GM18526 (cell line): ENCODE results near the gene BEGAIN.

ENCODE experiments used
- POLR2A ChIP-seq: IDR thresholded peaks from 3 replicates; pipeline ENCODE4 v1.6.1; 2011; ENCODE audit not compliant: insufficient read length; ENCODE audit errors: extremely low read depth

Gene BEGAIN

DNA sequence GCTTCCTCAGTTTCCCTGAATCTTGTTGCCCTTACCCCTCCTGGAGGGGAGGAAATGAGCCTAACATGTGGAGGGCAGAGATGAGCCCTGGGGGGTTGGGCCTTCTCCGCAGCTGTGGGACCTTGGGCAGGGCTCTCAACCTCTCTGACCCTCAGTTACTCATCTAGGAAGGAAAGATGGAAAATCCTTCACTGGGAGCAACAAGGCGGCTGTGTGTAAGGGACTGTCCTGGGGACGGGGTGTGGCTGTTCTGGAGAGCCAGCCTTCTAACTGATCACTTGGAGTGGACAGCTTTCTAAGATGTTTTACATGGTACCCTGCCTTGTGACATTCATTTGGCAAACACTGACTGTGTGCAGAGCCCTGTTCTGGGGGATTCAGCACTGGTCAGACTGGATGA is 14.7 kb downstream of the BEGAIN start:
- TF ChIP-seq POLR2A = no peak

DNA sequence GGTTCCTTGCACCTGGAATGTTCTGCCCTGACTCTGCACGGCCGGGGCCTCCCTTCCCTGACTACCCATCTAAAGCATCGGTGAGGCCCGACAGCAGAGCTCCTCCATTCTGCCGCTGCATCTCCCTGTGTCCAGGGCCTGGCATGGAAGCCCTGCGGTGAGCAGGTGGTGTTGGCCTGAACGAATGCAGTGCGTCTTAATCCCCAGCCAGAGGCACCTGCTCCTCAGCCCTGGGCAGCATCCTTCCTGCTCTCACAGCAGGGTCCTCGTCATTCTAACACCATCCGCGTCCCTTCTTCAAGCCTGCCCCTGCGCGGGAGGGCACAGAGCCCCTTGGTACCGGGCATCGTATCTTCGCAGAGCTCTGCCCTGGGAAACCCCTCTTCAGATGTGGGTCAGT is 15.4 kb downstream of the BEGAIN start:
- no peak for TF ChIP-seq POLR2A

DNA sequence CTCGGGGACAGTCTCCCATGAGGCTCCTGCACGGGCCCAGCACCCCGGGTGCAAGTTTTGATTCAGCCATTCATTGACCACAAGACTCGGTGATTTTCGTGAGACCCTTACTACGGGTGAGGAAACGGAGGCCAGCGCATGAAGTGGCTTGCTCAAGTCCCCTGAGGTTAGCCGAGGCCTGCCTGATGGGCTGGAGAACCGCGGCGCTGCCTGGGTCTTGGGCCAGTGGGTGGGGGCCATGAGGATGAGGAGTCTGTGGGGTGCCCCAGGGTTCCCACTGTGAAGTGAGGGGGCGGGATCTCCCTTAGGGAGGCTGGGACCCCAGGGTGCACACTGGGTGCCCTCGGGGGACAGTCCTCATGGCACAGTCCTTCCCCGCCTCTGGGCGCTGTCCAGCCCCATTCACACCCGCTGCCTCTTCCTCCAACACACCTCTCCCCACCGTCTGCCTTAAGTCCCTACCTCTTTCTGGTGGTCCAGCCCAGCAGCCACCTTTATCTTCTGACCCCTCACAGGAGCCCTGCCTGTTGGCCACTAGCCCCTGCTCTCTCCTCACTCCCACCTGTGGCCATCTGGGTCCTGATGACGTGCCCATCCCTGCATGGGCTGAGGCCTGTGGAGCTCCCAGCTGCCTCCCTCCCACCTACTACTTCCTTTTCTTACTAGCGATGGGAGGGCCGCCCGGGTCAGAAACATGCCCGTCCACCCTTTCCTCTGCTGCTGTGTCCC is 16.3 kb downstream of the BEGAIN start:
- no peak for TF ChIP-seq POLR2A

DNA sequence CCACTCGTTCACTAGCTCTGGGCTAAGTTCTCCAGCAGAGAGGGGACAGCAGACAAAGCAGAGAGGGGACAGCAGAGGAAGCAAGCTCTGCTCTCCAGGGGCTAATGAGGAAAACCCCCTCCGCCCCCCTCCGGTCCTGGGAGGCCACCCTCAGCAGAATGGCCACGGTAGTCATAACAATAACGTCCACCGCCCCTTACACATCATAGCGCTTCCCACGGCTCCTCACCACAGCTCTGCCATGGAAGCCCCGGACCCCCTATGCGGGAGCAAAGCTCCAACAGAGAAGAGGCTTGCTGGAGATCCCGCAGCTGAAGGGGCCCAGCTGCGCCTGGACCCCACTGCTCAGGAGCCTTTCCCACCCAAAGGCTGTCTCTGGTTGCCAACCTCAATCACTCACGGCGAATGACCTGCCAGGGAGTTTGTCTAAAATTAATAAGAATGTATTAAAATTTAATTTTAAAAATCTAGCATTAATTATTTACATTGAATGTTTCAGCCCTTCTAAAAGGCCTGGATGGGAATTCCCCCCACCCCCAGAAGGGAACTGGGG is 17.4 kb downstream of the BEGAIN start:
- TF ChIP-seq POLR2A = no peak

DNA sequence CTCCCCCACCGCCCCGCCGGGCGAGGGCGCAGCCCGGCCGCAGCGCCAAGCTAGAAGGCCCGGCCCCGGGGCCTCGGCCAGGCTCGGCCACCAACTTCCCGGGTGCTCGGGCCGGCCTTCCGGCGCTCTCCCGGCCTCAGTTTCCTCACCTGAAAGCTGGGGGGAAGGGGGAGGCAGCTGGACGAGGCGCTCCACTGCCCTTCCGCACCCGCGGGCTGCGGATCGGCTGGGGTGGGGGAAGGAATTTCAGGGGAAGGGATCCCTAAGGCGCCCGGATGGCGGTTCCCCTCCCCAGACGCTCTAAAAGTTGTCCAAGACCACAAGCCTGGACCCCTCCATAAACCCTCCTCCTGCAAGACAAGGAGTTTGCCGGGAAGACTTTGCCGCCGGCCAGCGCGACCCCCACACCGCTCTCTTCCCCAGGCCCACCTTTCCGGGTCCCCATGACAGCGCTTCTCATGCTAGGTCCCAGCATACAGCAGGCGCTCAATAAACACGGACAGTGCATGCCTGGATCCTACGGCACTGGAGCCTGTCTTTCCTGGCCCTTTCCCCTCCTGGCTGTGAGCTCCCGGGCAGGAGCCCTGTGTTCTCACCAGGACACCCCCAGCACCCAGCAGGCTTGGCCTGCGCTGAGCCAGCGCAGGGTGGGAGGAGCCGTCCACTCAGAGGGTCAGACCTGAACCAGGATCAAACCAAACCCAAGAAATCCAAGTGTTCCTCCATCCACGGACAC is 18.1 kb downstream of the BEGAIN start:
- no peak for TF ChIP-seq POLR2A

DNA sequence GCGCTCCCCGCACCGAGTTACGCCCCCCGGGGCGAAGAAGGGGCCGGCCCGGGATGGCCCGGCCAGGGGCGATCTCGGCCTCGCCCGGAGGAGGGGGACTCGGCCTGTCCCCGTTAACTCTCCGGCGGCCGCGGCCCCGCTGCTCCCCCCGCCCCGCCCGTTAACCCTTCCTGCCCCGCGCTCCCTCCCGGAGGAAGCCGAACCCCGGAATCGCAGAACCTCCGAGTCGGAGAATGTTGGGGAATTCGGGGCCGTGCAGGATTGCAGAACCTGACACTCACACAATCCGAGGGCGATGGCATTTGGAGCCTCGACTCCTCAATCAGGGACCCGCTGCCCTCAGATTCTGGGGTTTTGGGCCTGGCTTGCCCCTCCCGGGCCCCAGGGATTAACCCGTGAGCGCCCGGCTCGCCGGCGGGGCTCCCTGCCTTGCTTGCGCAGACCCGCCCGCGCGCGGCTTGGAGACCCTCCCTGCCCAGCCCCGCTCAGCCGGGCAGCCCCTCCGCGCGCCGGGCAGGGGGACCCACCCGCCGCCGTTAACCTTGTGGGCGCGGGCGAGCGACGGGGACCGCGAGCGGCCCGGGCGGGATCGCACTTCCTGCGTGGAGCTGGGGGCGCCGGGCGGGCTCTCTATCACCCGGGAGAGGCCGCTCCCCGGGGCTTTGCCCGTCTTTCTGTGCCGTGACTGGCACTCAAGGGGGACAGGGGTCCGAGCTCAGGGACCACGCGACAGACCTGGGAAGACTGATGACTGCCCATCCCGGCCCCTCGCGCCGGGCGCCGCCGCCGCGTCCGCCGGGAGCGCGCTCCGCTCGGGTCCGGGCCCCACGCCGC is 18.8 kb downstream of the BEGAIN start:
- TF ChIP-seq POLR2A = no peak

DNA sequence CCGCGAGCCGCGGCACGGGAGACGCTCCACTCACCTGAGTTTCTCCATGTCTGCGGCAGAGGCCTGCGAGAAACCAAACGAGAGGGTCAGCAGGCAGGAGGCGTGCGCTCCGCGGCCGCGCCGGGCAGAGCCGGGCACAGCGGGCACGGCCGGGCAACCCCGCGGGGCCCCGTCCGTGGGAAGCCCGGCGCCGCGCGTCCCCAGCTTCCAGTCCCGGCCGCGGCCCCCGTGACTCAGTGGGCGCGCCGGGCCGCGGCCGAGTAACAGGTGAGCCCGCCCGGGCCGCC is 19.4 kb downstream of the BEGAIN start:
- TF ChIP-seq POLR2A = no peak

DNA sequence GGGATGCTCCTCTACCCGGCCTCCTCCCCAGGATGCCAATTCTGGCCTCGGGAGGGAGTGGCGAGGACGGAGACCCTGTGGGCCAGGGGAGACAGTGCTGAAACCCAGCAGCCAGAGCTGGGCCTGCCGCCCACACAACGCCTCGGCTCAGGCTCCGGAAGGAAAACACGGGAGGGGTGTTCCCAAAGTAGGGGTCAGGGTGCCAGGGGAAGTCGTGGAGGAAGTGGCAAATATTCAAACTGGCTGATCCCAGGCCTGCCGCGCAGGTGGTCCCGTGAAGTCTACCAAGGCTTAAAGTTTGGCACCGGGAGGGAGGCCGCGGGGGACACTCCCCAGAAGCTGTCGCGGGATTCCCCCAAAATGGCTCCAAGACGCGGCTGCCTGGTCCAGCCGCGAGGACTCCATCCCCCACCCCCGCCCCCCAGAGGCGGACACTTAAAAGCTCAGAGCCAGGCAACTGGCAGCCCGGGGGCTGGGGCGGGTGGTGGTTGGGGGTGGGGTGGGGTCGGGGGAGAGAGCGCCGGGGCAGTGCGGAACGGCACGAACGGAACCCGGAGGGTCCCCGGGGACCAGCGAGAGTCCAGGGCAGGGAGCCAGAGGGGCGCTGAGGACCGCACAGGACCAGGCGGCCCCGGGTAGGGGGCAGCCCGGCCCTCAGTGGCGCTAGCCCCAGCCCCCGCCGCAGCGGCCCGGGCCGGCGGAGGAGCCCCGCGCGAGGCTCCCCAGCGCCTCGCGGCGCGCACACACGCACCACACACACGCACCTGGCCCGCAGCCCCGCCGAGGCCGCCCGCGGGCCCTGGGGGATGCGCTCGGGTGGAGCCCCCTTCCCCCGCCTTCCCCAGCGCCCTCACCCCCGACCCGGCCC is 20.0 kb downstream of the BEGAIN start:
- TF ChIP-seq POLR2A = no peak

DNA sequence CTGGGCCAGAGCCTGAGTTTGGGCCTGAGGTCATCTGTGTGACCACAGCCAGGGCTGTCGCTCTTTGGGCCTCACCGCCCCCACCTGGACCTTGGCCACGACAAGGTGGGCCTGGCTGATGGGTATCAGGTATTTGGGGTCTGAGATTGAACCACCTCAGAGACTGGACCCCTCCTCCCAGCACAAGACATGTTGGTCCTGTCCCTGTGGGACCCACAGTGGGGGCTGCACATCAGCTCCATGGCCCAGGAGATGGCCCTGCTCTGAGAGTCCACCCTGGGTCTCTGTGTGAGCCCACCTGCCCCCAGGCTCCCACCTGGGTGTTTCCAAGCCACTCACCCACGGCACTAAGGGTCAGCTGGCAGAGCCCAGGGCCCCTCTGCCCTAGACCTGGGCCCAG is 20.6 kb downstream of the BEGAIN start:
- no peak for TF ChIP-seq POLR2A

DNA sequence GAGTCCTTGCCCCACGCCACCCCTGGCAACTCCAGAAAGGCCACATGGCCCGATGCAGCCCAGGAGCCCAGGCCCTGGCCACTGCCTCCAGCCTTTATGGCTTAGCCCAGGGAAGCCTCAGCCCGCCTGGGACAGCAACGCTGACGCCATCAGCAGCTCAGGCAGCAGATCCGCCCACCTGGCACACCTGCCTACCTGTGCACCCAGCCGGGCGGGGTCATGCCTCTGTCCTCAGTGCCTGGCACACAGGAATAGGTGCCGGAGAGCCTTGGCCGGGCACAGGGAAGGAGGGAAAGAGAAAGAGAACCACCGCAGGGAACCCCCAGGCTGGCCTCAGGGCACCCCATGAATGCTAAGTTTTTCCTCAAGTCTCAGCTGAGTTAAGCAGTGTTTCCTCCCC is 21.1 kb downstream of the BEGAIN start:
- TF ChIP-seq POLR2A = no peak

DNA sequence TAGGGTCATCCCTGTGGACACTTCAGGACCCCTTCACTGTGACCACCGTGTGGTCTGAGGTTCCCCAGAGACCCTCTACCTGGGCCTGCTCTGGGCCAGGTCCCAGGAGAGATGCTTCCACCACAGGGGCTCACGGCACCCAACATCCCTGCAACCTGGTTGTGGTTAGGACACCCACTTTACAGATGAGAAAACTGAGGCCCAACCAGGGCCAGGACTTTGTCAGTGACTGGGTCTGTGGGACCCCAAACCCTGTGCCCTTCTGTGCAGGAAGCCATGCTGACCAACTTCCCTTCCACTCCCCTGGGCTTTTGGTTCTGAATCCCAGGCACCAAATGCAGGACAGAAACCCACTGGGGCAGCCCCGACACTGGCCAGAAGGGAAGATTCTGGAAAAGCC is 21.6 kb downstream of the BEGAIN start:
- TF ChIP-seq POLR2A = no peak

DNA sequence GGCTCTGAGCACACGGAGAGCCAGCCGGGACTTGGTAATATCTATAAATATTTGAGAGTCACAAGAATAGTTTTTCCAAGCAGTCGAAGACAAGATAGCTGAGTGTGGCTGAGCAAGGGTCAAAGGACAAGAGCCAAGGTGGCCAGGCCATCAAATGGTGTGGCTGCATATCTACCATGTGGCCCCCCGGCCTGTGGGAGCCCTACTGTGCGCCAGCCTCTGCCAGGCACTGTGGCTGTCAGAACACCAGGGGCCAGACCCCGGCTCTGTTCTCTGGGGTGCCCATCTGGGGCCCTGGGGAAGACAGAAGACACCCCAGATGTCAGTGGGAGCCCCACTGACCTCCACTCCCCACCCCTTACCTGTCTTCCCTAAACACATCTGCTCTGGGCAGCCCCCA is 22.7 kb downstream of the BEGAIN start:
- TF ChIP-seq POLR2A = no peak

DNA sequence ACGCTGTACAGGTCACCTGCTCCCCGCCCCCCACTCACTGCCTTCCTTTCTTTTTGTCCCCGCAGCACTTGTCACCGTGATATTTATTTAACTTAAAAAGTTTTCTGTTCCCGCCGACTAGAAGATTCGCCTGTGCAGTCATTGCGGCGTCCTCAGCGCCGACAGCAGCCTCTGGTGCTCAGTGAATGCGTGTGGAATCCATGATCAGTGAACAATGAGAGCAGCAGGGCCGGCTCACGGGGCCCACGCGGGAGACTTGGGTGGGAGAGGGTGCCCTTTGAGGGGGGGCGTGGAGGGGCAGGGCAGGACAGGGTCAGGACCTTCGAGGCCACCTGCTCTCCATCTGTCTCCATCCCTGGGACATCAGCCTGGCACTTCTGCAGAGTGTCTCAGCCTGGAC is 24.5 kb downstream of the BEGAIN start:
- TF ChIP-seq POLR2A = no peak

DNA sequence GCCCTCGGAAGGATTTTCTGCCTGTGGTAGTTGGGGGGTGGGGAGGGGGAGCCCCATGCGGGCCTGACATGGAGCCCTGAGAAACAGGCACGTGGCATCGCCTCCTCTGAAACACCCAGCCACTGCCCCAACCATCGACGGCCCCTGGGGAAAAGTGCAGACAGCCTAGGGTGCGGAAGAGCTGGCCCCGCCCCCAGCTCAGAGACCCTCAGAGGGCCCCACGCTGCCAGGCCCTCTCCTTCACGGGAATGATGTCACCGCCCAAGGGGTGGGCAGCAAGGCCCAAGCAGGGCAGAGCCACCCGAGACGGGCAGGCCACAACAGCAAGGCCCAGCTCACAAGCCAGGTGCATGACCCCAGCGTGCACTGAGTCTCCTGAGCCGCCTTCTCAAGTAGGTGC is 26.2 kb downstream of the BEGAIN start:
- no peak for TF ChIP-seq POLR2A

DNA sequence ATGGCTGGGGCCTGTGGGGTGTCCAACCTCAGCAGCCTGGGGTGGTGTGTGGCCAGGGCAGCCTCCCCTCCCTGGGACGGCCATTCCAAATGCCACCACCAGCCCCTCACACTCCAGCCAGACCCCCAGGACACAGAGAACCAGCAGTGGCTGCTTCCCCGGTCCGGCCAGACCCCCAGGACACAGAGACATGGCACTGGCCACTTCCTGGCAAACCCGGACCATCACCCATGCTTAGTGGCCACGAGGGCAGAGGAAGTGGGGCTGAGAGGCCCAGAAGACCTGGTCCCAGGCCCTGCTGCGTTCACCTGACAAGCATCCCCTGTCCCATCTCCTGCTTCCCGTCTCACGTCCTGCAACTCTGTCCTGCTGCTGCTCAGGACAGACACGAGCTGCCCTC is 26.7 kb downstream of the BEGAIN start:
- TF ChIP-seq POLR2A = no peak

DNA sequence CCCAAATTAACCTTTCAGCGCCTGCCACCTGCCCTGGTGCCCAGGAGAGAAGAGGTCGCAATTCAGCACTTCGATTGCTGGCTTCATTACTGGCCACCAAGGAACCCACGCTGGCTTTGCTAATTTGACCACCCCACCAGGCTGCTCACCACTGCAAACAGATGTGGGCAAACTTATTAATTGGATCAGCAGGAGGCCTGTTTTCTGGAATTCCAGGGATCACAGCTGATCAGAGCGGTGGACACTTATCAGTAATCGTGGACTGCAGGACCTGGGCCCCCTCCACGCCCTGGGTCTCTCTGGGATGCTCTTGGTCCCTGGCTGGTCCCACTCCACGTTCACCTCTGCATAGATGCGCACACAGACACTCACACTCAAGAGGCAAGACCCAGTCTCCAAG is 27.8 kb downstream of the BEGAIN start:
- no peak for TF ChIP-seq POLR2A

DNA sequence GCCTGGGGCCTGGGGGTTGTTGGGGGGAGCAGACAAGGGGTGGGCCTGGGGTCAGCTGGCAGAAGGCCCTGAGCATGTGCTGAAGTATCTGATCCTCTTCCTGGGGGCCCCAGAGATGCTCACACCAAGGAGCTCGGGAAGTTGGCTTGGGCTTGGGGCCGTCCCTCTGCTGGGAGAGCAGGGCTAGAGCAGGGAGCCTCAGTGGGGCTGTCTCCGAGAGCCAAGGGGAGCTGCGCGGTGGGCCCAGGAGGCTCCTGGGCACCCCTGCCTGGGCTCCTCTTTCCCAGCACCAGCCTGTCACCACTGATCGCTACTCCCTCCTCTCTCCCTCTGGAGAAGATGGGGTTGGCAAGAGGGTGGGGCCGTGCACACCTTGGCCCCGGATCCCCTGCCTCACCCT is 28.3 kb downstream of the BEGAIN start:
- TF ChIP-seq POLR2A = no peak
